ENCODE data around the gene MED17. TPM values are rescaled to one million over a fixed set of nuclear protein-coding genes. Genes with fewer than 3 reads are reported as not detected.

MED17 gene
- polyA plus RNA-seq, 1 donor from 2014 or later: 82.7 TPM

DNA sequence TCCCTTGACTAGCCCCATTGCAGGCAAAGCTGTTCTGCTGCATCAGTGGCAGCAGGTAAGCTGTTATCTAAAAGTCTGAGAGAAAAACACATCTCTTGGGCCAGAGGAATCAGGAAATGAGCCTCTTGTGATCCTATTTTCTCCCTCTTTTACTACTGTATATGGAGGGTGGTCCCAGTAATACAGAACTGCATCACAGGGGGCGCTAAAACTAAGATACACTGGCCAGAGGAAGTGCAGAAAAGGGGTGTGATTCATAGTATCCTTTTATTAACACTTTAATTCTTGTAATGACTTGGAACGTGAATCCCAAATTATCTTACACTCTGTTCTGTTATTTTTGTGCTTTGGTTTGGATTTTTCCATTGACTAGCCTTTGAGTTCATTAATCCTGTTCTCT, 8.8 kb upstream of the MED17 start:
- H4K20me1 ChIP-seq (ENCODE audit: insufficient read depth): no peaks in the 10 kb centered on the region
- TF ChIP-seq EZH2 (IDR thresholded peaks at IDR 0.05; ENCODE audit: borderline replicate concordance, insufficient read depth, low read length, poor library complexity, severe bottlenecking) (no peak), EP300 (conservative IDR thresholded peaks at IDR 0.05; ENCODE audit: poor library complexity, severe bottlenecking) (no peak), MXI1 (conservative IDR thresholded peaks at IDR 0.05; ENCODE audit: poor library complexity, severe bottlenecking) (no peak), TAF1 (IDR thresholded peaks at IDR 0.05; ENCODE audit: low read depth) (no peak), POLR2AphosphoS5 (IDR thresholded peaks at IDR 0.05) (no peak), SMC3 (conservative IDR thresholded peaks at IDR 0.05; ENCODE audit: poor library complexity) (no peak), RAD21 (conservative IDR thresholded peaks at IDR 0.05) (no peak)
- TF ChIP-seq, protein P1, sequence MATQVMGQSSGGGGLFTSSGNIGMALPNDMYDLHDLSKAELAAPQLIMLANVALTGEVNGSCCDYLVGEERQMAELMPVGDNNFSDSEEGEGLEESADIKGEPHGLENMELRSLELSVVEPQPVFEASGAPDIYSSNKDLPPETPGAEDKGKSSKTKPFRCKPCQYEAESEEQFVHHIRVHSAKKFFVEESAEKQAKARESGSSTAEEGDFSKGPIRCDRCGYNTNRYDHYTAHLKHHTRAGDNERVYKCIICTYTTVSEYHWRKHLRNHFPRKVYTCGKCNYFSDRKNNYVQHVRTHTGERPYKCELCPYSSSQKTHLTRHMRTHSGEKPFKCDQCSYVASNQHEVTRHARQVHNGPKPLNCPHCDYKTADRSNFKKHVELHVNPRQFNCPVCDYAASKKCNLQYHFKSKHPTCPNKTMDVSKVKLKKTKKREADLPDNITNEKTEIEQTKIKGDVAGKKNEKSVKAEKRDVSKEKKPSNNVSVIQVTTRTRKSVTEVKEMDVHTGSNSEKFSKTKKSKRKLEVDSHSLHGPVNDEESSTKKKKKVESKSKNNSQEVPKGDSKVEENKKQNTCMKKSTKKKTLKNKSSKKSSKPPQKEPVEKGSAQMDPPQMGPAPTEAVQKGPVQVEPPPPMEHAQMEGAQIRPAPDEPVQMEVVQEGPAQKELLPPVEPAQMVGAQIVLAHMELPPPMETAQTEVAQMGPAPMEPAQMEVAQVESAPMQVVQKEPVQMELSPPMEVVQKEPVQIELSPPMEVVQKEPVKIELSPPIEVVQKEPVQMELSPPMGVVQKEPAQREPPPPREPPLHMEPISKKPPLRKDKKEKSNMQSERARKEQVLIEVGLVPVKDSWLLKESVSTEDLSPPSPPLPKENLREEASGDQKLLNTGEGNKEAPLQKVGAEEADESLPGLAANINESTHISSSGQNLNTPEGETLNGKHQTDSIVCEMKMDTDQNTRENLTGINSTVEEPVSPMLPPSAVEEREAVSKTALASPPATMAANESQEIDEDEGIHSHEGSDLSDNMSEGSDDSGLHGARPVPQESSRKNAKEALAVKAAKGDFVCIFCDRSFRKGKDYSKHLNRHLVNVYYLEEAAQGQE (IDR thresholded peaks at IDR 0.05; ENCODE audit: borderline replicate concordance): no peak
- TF ChIP-seq, protein P2, sequence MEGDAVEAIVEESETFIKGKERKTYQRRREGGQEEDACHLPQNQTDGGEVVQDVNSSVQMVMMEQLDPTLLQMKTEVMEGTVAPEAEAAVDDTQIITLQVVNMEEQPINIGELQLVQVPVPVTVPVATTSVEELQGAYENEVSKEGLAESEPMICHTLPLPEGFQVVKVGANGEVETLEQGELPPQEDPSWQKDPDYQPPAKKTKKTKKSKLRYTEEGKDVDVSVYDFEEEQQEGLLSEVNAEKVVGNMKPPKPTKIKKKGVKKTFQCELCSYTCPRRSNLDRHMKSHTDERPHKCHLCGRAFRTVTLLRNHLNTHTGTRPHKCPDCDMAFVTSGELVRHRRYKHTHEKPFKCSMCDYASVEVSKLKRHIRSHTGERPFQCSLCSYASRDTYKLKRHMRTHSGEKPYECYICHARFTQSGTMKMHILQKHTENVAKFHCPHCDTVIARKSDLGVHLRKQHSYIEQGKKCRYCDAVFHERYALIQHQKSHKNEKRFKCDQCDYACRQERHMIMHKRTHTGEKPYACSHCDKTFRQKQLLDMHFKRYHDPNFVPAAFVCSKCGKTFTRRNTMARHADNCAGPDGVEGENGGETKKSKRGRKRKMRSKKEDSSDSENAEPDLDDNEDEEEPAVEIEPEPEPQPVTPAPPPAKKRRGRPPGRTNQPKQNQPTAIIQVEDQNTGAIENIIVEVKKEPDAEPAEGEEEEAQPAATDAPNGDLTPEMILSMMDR (IDR thresholded peaks at IDR 0.05; ENCODE audit: poor library complexity, severe bottlenecking): no peak
- H3K27ac ChIP-seq (ENCODE audit: low read length): no peak overlapping the region
- no peak overlapping the region for H2AFZ ChIP-seq (ENCODE audit: low read depth, low read length)
- H3K4me3 ChIP-seq (ENCODE audit: low read length): no peak overlapping the region
- H3K9ac ChIP-seq (ENCODE audit: low read length): no peak overlapping the region
- no peaks in the 10 kb centered on the region for H3K79me2 ChIP-seq (replicated peaks; ENCODE audit: insufficient read depth, low read length)
- H3F3A ChIP-seq (ENCODE audit: insufficient read depth, low read length, poor library complexity, severe bottlenecking): no peaks in the 10 kb centered on the region
- H3K36me3 ChIP-seq (ENCODE audit: insufficient read depth, low read length): no peaks in the 10 kb centered on the region
- no peak overlapping the region for H3K4me2 ChIP-seq (ENCODE audit: low read length)
- H3K9me3 ChIP-seq (ENCODE audit: low read length): no peaks in the 10 kb centered on the region
- H3K9me2 ChIP-seq (ENCODE audit: insufficient read depth, low read length): no peaks in the 10 kb centered on the region
- H3K27me3 ChIP-seq (ENCODE audit: insufficient read depth, low read depth, low read length): no peaks in the 10 kb centered on the region

DNA sequence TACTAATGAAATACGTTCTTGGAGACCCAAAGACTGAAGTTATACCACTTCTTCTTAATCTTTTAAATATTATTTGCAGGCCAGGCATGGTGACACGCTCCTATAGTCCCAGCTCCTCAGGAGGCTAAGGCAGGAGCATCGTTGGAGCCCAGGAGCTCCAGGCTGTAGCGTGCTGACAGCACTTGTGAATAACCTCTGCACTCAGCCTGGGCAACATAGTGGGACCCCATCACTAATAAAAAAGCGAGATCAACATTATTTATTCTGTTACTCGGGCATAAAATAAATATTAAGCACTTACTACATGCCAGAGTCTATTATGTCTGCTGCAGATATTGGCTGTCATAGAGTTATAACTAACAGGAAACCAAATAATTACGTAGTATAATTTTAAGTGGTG, 720 bp upstream of the MED17 start:
- H3F3A ChIP-seq (ENCODE audit: insufficient read depth, low read length, poor library complexity, severe bottlenecking): peaks cover 4% of the 10 kb centered on the region
- H3K79me2 ChIP-seq (replicated peaks; ENCODE audit: insufficient read depth, low read length): peaks cover 44% of the 10 kb centered on the region
- H3K27me3 ChIP-seq (ENCODE audit: insufficient read depth, low read depth, low read length): no peaks in the 10 kb centered on the region
- TF ChIP-seq SMC3 (conservative IDR thresholded peaks at IDR 0.05; ENCODE audit: poor library complexity): no peak
- no peak for TF ChIP-seq MXI1 (conservative IDR thresholded peaks at IDR 0.05; ENCODE audit: poor library complexity, severe bottlenecking)
- no peak for TF ChIP-seq POLR2AphosphoS5 (IDR thresholded peaks at IDR 0.05)
- TF ChIP-seq EP300 (conservative IDR thresholded peaks at IDR 0.05; ENCODE audit: poor library complexity, severe bottlenecking): no peak
- peak overlapping the region; percentile 88 for H2AFZ ChIP-seq (ENCODE audit: low read depth, low read length)
- peak overlapping the region; percentile 97 for H3K27ac ChIP-seq (ENCODE audit: low read length)
- no peaks in the 10 kb centered on the region for H3K36me3 ChIP-seq (ENCODE audit: insufficient read depth, low read length)
- H3K9me2 ChIP-seq (ENCODE audit: insufficient read depth, low read length): no peaks in the 10 kb centered on the region
- H3K9ac ChIP-seq (ENCODE audit: low read length): peak overlapping the region; percentile 99
- H3K4me3 ChIP-seq (ENCODE audit: low read length): peak overlapping the region; percentile 74
- H3K4me2 ChIP-seq (ENCODE audit: low read length): peak overlapping the region; percentile 88
- peaks cover 12% of the 10 kb centered on the region for H4K20me1 ChIP-seq (ENCODE audit: insufficient read depth)
- H3K9me3 ChIP-seq (ENCODE audit: low read length): no peaks in the 10 kb centered on the region
